Measurements from ENCODE around the gene OSM. TPM values are rescaled to one million over a fixed set of nuclear protein-coding genes. Genes with fewer than 3 reads are reported as not detected.
"Not testable (repeated sequence)": the region's sequence is repeated elsewhere in the genome, so short reads cannot be mapped to it uniquely, and the experiment has no call there.

The OSM gene
- polyA plus RNA-seq, 4 donors, result 0.21 to 0.55 TPM; not detected in 2

GRCh38 chr22:30238661-30239487, 27.8 kb downstream of the OSM start:
- Histone ChIP-seq H3K27ac (ENCODE audit: low read depth in 1 of 3, low read length in 2 of 3) (no peak overlapping the region), H3K4me3 (ENCODE audit: low read depth in 1 of 3, low read length in 3 of 3) (no peak overlapping the region), H3K4me1 (ENCODE audit: control insufficient read depth in 3 of 3, insufficient read depth in 2 of 3, low read depth in 1 of 3, low read length in 2 of 3) (peaks cover 0 to 14% (median 0%) of the 10 kb centered on the region in 3 donors), H3K9me3 (ENCODE audit: control insufficient read depth in 2 of 2, insufficient read depth in 1 of 2, low read depth in 1 of 2, low read length in 1 of 2) (peaks cover 0 to 9% of the 10 kb centered on the region in 2 donors), H3K36me3 (ENCODE audit: control insufficient read depth in 3 of 3, insufficient read depth in 2 of 3, low read depth in 1 of 3, low read length in 3 of 3) (peaks cover 0 to 42% (median 2%) of the 10 kb centered on the region in 3 donors), H3K27me3 (ENCODE audit: control insufficient read depth in 3 of 3, insufficient read depth in 3 of 3, low read length in 3 of 3) (peaks cover 0 to 3% (median 0%) of the 10 kb centered on the region in 3 donors)
- FAIRE-seq (no peak), DNase-seq (peak; percentile 40 to 60)
- WGBS, 3 donors, result 50 to 64% (median 54%) methylated on average over 27 of the region's 27 CpGs

DNA sequence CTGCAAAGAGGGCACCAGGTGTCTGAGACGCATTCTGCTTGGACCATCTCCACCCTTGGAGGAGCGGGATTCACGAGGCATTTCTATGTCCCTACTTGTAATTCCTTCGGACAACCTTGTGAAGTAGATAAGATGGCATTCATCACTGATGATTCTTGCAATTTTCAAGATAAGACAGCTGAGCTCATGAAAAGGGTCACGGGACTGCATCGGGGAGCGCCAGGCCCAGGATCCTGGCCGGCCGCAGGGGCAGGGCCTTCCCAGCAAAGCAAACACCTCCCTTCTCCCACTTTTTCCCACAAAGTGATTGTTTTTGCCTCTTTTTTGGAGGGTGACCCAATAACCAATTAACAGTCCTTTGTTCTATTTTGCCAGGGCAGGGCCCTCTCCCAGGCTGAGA, 28.5 kb downstream of the OSM start:
- Histone ChIP-seq H3K27ac (ENCODE audit: low read depth in 1 of 3, low read length in 2 of 3) (no peak overlapping the region), H3K27me3 (ENCODE audit: control insufficient read depth in 3 of 3, insufficient read depth in 3 of 3, low read length in 3 of 3) (peaks cover 0 to 3% (median 0%) of the 10 kb centered on the region in 3 donors), H3K4me3 (ENCODE audit: low read depth in 1 of 3, low read length in 3 of 3) (no peak overlapping the region), H3K4me1 (ENCODE audit: control insufficient read depth in 3 of 3, insufficient read depth in 2 of 3, low read depth in 1 of 3, low read length in 2 of 3) (peaks cover 0 to 14% (median 0%) of the 10 kb centered on the region in 3 donors), H3K9me3 (ENCODE audit: control insufficient read depth in 2 of 2, insufficient read depth in 1 of 2, low read depth in 1 of 2, low read length in 1 of 2) (peaks cover 0 to 9% of the 10 kb centered on the region in 2 donors), H3K36me3 (ENCODE audit: control insufficient read depth in 3 of 3, insufficient read depth in 2 of 3, low read depth in 1 of 3, low read length in 3 of 3) (peaks cover 0 to 34% (median 2%) of the 10 kb centered on the region in 3 donors)
- FAIRE-seq (no peak), DNase-seq (no peak)
- WGBS, 3 donors, result 93 to 94% (median 93%) methylated on average over 9 of the region's 9 CpGs

DNA sequence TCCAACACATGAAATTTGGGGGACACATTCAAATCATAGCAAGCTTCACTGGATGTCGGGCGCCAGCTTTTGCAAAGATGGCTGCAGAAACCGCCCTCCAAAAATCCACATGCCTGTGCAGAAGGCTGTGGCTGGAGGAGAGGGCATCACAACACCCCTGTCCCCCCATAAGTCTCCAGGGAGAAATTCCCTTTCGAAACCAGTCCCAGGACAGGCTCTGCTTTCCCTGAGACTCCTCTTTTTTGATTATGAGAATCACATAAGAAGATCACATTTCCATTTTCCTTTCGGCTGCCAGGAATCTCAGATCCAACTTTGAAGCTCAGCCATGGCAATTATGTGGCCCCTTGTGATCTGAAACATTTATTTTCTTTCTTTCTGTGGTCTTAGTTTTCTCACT, 29.8 kb downstream of the OSM start:
- WGBS, 3 donors, result 93 to 98% (median 97%) methylated on average over 5 of the region's 5 CpGs
- Histone ChIP-seq H3K4me3 (ENCODE audit: low read depth in 1 of 3, low read length in 3 of 3) (no peak overlapping the region), H3K36me3 (ENCODE audit: control insufficient read depth in 3 of 3, insufficient read depth in 2 of 3, low read depth in 1 of 3, low read length in 3 of 3) (peaks cover 0 to 22% (median 1%) of the 10 kb centered on the region in 3 donors), H3K27ac (ENCODE audit: low read depth in 1 of 3, low read length in 2 of 3) (no peak overlapping the region), H3K27me3 (ENCODE audit: control insufficient read depth in 3 of 3, insufficient read depth in 3 of 3, low read length in 3 of 3) (peaks cover 0 to 3% (median 0%) of the 10 kb centered on the region in 3 donors), H3K4me1 (ENCODE audit: control insufficient read depth in 3 of 3, insufficient read depth in 2 of 3, low read depth in 1 of 3, low read length in 2 of 3) (peaks cover 0 to 14% (median 0%) of the 10 kb centered on the region in 3 donors), H3K9me3 (ENCODE audit: control insufficient read depth in 2 of 2, insufficient read depth in 1 of 2, low read depth in 1 of 2, low read length in 1 of 2) (peaks cover 0 to 9% of the 10 kb centered on the region in 2 donors)
- DNase-seq (no peak), FAIRE-seq (no peak)

- no peak for FAIRE-seq
- no peak for DNase-seq
- Histone ChIP-seq H3K27me3 (ENCODE audit: control insufficient read depth in 3 of 3, insufficient read depth in 3 of 3, low read length in 3 of 3) (peaks cover 0 to 3% (median 0%) of the 10 kb centered on the region in 3 donors), H3K4me3 (ENCODE audit: low read depth in 1 of 3, low read length in 3 of 3) (no peak overlapping the region), H3K27ac (ENCODE audit: low read depth in 1 of 3, low read length in 2 of 3) (no peak overlapping the region), H3K9me3 (ENCODE audit: control insufficient read depth in 2 of 2, insufficient read depth in 1 of 2, low read depth in 1 of 2, low read length in 1 of 2) (peaks cover 0 to 9% of the 10 kb centered on the region in 2 donors), H3K4me1 (ENCODE audit: control insufficient read depth in 3 of 3, insufficient read depth in 2 of 3, low read depth in 1 of 3, low read length in 2 of 3) (peaks cover 0 to 14% (median 0%) of the 10 kb centered on the region in 3 donors), H3K36me3 (ENCODE audit: control insufficient read depth in 3 of 3, insufficient read depth in 2 of 3, low read depth in 1 of 3, low read length in 3 of 3) (peaks cover 0 to 10% (median 0%) of the 10 kb centered on the region in 3 donors)
- WGBS, 3 donors, result 45 to 63% (median 58%) methylated on average over 10 of the region's 10 CpGs
These were observed 30.9 kb downstream of the OSM start for GRCh38 chr22:30235687-30236170.

DNA sequence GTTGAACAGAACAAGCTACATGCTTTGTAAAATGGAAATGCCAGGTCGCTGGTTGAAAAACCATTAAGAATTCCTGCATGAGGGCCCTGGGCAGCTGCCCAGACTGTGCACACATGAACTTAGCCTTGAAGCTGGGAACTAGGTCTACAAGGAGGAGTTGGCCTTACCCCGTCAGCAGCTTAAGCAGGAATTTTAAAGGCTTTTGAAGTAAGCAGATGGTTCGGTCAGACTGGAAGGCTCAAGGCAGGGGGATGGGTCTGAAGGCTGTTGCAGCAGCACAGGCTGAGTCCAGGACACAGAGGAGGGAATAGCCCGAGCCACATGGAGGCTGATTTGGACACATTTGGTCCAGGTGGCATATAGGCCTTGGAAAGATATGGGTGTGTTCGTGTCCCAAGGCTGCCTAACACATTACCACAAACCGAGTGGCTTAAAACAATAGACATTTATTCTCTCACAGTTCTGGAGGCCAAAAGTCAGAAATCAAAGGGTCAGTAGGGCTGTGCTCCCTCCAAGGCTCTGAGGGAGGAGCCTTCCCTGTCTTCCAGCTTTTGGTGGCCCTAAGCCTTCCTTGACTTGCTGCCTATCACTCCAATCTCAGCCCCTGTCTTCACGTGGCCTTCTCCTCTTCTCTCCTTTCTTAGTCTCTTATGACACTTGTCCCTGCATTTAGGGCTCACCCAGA, 31.7 kb downstream of the OSM start:
- no peak for DNase-seq

DNA sequence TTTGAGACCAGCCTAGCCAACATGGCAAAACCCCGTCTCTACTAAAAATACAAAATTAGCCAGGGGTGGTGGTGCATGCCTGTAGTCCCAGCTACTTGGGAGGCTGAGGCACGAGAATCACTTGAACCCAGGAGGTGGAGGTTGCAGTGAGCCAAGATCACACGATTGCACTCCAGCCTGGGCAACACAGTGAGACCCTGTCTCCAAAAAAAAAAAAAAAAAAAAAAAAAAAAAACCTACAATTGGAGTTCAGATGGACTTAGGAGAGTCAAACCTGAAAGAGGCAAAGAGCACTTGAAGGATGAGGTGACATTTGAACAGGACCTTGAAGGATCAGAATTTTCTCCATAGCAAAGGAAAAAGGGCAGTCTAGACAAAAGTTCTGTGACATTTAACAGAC, 32.3 kb downstream of the OSM start:
- not testable (repeated sequence) for H3K9me3 ChIP-seq (ENCODE audit: control insufficient read depth in 2 of 2, insufficient read depth in 1 of 2, low read depth in 1 of 2, low read length in 1 of 2); H3K27ac ChIP-seq (ENCODE audit: low read depth in 1 of 3, low read length in 2 of 3); DNase-seq; FAIRE-seq; H3K4me3 ChIP-seq (ENCODE audit: low read depth in 1 of 3, low read length in 3 of 3); H3K36me3 ChIP-seq (ENCODE audit: control insufficient read depth in 3 of 3, insufficient read depth in 2 of 3, low read depth in 1 of 3, low read length in 3 of 3); H3K27me3 ChIP-seq (ENCODE audit: control insufficient read depth in 3 of 3, insufficient read depth in 3 of 3, low read length in 3 of 3)
- 89 to 93% (median 92%) methylated on average over 3 of the region's 3 CpGs for WGBS, 3 donors
- H3K4me1 ChIP-seq (ENCODE audit: control insufficient read depth in 3 of 3, insufficient read depth in 2 of 3, low read depth in 1 of 3, low read length in 2 of 3), result peaks cover 0 to 14% (median 0%) of the 10 kb centered on the region in 3 donors

More for the DNA sequence above, 31.7 kb downstream of the OSM start:
- Histone ChIP-seq H3K36me3 (ENCODE audit: control insufficient read depth in 3 of 3, insufficient read depth in 2 of 3, low read depth in 1 of 3, low read length in 3 of 3) (peaks cover 0 to 2% (median 0%) of the 10 kb centered on the region in 3 donors), H3K27ac (ENCODE audit: low read depth in 1 of 3, low read length in 2 of 3) (no peak overlapping the region), H3K4me3 (ENCODE audit: low read depth in 1 of 3, low read length in 3 of 3) (no peak overlapping the region), H3K27me3 (ENCODE audit: control insufficient read depth in 3 of 3, insufficient read depth in 3 of 3, low read length in 3 of 3) (peaks cover 0 to 3% (median 0%) of the 10 kb centered on the region in 3 donors), H3K9me3 (ENCODE audit: control insufficient read depth in 2 of 2, insufficient read depth in 1 of 2, low read depth in 1 of 2, low read length in 1 of 2) (peaks cover 0 to 9% of the 10 kb centered on the region in 2 donors), H3K4me1 (ENCODE audit: control insufficient read depth in 3 of 3, insufficient read depth in 2 of 3, low read depth in 1 of 3, low read length in 2 of 3) (peaks cover 0 to 14% (median 0%) of the 10 kb centered on the region in 3 donors)
- WGBS, 3 donors, result 19 to 54% (median 32%) methylated on average over 7 of the region's 7 CpGs
- FAIRE-seq, result no peak

DNA sequence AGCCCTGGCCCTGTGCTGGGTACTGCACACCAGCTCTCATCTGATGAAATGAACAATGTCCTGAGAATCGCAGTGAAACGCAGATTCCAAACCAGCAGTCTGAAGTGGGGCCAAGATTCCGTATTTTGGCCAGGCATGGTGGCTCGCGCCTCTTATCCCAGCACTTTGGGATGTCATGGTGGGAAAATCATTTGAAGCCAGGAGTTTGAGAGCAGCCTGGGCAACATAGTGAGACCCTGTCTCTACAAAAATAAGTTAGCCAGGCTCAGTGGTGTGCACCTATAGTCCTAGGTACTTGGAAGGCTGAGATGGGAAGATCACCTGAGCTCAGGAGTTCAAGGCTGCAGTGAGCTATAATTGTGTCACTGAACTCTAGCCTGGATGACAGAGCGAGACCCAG, 33.1 kb downstream of the OSM start:
- H3K36me3 ChIP-seq (ENCODE audit: control insufficient read depth in 3 of 3, insufficient read depth in 2 of 3, low read depth in 1 of 3, low read length in 3 of 3), result no peaks in the 10 kb centered on the region
- H3K4me3 ChIP-seq (ENCODE audit: low read depth in 1 of 3, low read length in 3 of 3), result no peak overlapping the region
- 92 to 99% (median 94%) methylated on average over 6 of the region's 6 CpGs for WGBS, 3 donors
- H3K4me1 ChIP-seq (ENCODE audit: control insufficient read depth in 3 of 3, insufficient read depth in 2 of 3, low read depth in 1 of 3, low read length in 2 of 3), result peaks cover 0 to 10% (median 0%) of the 10 kb centered on the region in 3 donors
- H3K27me3 ChIP-seq (ENCODE audit: control insufficient read depth in 3 of 3, insufficient read depth in 3 of 3, low read length in 3 of 3), result peaks cover 0 to 3% (median 0%) of the 10 kb centered on the region in 3 donors
- peaks cover 0 to 9% of the 10 kb centered on the region in 2 donors for H3K9me3 ChIP-seq (ENCODE audit: control insufficient read depth in 2 of 2, insufficient read depth in 1 of 2, low read depth in 1 of 2, low read length in 1 of 2)
- H3K27ac ChIP-seq (ENCODE audit: low read depth in 1 of 3, low read length in 2 of 3), result no peak overlapping the region
- FAIRE-seq, result no peak
- no peak for DNase-seq

GRCh38 chr22:30232716-30233218, 33.9 kb downstream of the OSM start:
- peaks cover 0 to 9% of the 10 kb centered on the region in 2 donors for H3K9me3 ChIP-seq (ENCODE audit: control insufficient read depth in 2 of 2, insufficient read depth in 1 of 2, low read depth in 1 of 2, low read length in 1 of 2)
- no peak overlapping the region for H3K27ac ChIP-seq (ENCODE audit: low read depth in 1 of 3, low read length in 2 of 3)
- H3K27me3 ChIP-seq (ENCODE audit: control insufficient read depth in 3 of 3, insufficient read depth in 3 of 3, low read length in 3 of 3), result peaks cover 0 to 3% (median 0%) of the 10 kb centered on the region in 3 donors
- peaks cover 0 to 10% (median 0%) of the 10 kb centered on the region in 3 donors for H3K4me1 ChIP-seq (ENCODE audit: control insufficient read depth in 3 of 3, insufficient read depth in 2 of 3, low read depth in 1 of 3, low read length in 2 of 3)
- H3K36me3 ChIP-seq (ENCODE audit: control insufficient read depth in 3 of 3, insufficient read depth in 2 of 3, low read depth in 1 of 3, low read length in 3 of 3), result no peaks in the 10 kb centered on the region
- DNase-seq, result no peak
- 62 to 80% (median 67%) methylated on average over 14 to 17 of the region's 17 CpGs for WGBS, 3 donors
- no peak for FAIRE-seq
- no peak overlapping the region for H3K4me3 ChIP-seq (ENCODE audit: low read depth in 1 of 3, low read length in 3 of 3)

Data from small intestine (tissue), 7 donors.